Uterus (tissue), 4 donors: ENCODE results near the gene MATN3. TPM values are rescaled to one million over a fixed set of nuclear protein-coding genes. Genes with fewer than 3 reads are reported as not detected.
"Not testable (repeated sequence)": the region's sequence is repeated elsewhere in the genome, so short reads cannot be mapped to it uniquely, and the experiment has no call there.

Experiments used
- DNase-seq, 2 donors: peaks; one replicate each; pipeline ENCODE4 v3.0.0-alpha.2; 2019 to 2020
- H3K27ac ChIP-seq, 2 donors: fragments of 200-600 bp; sonication (generic); 1 replicate in 1 of 2; 2 replicates in 1 of 2; pipeline ENCODE4 v1.5.1; 2016 to 2018
- H3K27me3 ChIP-seq, 2 donors: fragments of 200-600 bp; sonication (generic); one replicate each; pipeline ENCODE4 v1.5.1; 2018 to 2019; ENCODE audit warnings: control low read depth in 1 of 2
- H3K36me3 ChIP-seq, 2 donors: fragments of 200-600 bp; sonication (generic); one replicate each; pipeline ENCODE4 v1.5.1; 2019; ENCODE audit warnings: control low read depth in 1 of 2
- H3K4me1 ChIP-seq, 2 donors: fragments of 200-600 bp; sonication (generic); one replicate each; pipeline ENCODE4 v1.5.1; 2018 to 2019; ENCODE audit warnings: control low read depth in 1 of 2
- H3K4me3 ChIP-seq, 2 donors: fragments of 200-600 bp; sonication (generic); 1 replicate in 1 of 2; 2 replicates in 1 of 2; pipeline ENCODE4 v1.5.1; 2018 to 2019; ENCODE audit warnings: mild to moderate bottlenecking in 1 of 2
- H3K9me3 ChIP-seq, 2 donors: fragments of 200-600 bp; sonication (generic); one replicate each; pipeline ENCODE4 v1.5.1; 2019; ENCODE audit warnings: control low read depth in 1 of 2
- CTCF ChIP-seq, 4 experiments: fragments of 200-600 bp in 2 of 4; fragments of 450-650 bp in 2 of 4; sonication (generic) in 2 of 4; IDR thresholded peaks; one replicate each; pipeline ENCODE4 v1.5.1; 2016 to 2019; ENCODE audit warnings: antibody characterized with exemption in 4 of 4, mild to moderate bottlenecking in 2 of 4, moderate library complexity in 1 of 4
- POLR2A ChIP-seq, 2 donors: fragments of 450-650 bp; IDR thresholded peaks; one replicate each; pipeline ENCODE4 v1.6.1; 2016; ENCODE audit warnings: antibody characterized with exemption in 2 of 2, mild to moderate bottlenecking in 1 of 2, moderate library complexity in 1 of 2
- intact Hi-C: fragments of 100-400 bp; cut with DNase I; formaldehyde crosslinking; loops from one replicate; pipeline ENCODE4 v1.15.1; 2023; ENCODE audit warnings: low total_unique reads
- total RNA-seq, 4 donors: library from RNA; depleted of rRNA in 3 of 4; stranded (reverse); fragments of >200 nt in 3 of 4; gene quantifications; one replicate each; pipeline versions ENCODE4 v1.1.0 to v1.2.4, GENCODE V29; 2014 to 2023
- donor health status: DM: yes; HTN: yes; CAD: no.

Gene MATN3
- total RNA-seq, 4 donors from 2014 or later: 1.2 to 2.1 (median 1.3) TPM

GRCh38 chr2:20050646-20051531 lies 38.4 kb upstream of the MATN3 start:
- intact Hi-C loops: no loop called here
- H3K27me3 ChIP-seq: no peaks in the 10 kb centered on the region
- no peaks in the 10 kb centered on the region for H3K9me3 ChIP-seq
- no peaks in the 10 kb centered on the region for H3K36me3 ChIP-seq
- DNase-seq: peak; percentile 47 to 66
- peaks cover under 1 to 4% of the 10 kb centered on the region in 2 donors for H3K4me1 ChIP-seq
- TF ChIP-seq CTCF (IDR thresholded peaks at IDR 0.05) (peak in 1 of 4 experiments; percentile 19), POLR2A (IDR thresholded peaks at IDR 0.05) (no peak)
- peak overlapping the region; percentile 74 to 76 for H3K4me3 ChIP-seq
- peak overlapping the region; percentile 95 to 98 for H3K27ac ChIP-seq

- no peaks in the 10 kb centered on the region for H3K27me3 ChIP-seq
- peak overlapping the region; percentile 74 to 76 for H3K4me3 ChIP-seq
- intact Hi-C loops: no loop called here
- DNase-seq: no peak
- H3K27ac ChIP-seq: peak overlapping the region; percentile 95 to 98
- TF ChIP-seq POLR2A (IDR thresholded peaks at IDR 0.05): peak in 1 of 2 donors; percentile 20
- TF ChIP-seq CTCF (IDR thresholded peaks at IDR 0.05): no peak
- H3K9me3 ChIP-seq: no peaks in the 10 kb centered on the region
- H3K36me3 ChIP-seq: no peaks in the 10 kb centered on the region
- H3K4me1 ChIP-seq: peaks cover 4 to 8% of the 10 kb centered on the region in 2 donors
Measured at GRCh38 chr2:20050104-20050645, 37.7 kb upstream of the MATN3 start.

GRCh38 chr2:20049637-20050036 lies 37.2 kb upstream of the MATN3 start:
- peak overlapping the region; percentile 95 to 98 for H3K27ac ChIP-seq
- DNase-seq: no peak

GRCh38 chr2:20048488-20049448 lies 36.3 kb upstream of the MATN3 start:
- Histone ChIP-seq H3K27me3 (no peaks in the 10 kb centered on the region), H3K4me3 (peak overlapping the region; percentile 74 to 76), H3K27ac (peak overlapping the region; percentile 95 to 98), H3K9me3 (no peaks in the 10 kb centered on the region), H3K4me1 (peaks cover 4 to 8% of the 10 kb centered on the region in 2 donors), H3K36me3 (no peaks in the 10 kb centered on the region)
- intact Hi-C loops: no loop called here
- DNase-seq: no peak
- TF ChIP-seq POLR2A (IDR thresholded peaks at IDR 0.05): no peak
- TF ChIP-seq CTCF (IDR thresholded peaks at IDR 0.05): no peak

More at GRCh38 chr2:20049637-20050036, 37.2 kb upstream of the MATN3 start:
- H3K27me3 ChIP-seq: no peaks in the 10 kb centered on the region
- no peak for TF ChIP-seq CTCF (IDR thresholded peaks at IDR 0.05)
- TF ChIP-seq POLR2A (IDR thresholded peaks at IDR 0.05): no peak
- peaks cover 4 to 8% of the 10 kb centered on the region in 2 donors for H3K4me1 ChIP-seq
- H3K9me3 ChIP-seq: no peaks in the 10 kb centered on the region
- intact Hi-C loops: no loop called here
- no peaks in the 10 kb centered on the region for H3K36me3 ChIP-seq
- peak overlapping the region; percentile 74 to 76 for H3K4me3 ChIP-seq

GRCh38 chr2:20045712-20046292 lies 33.3 kb upstream of the MATN3 start:
- peaks cover 12 to 15% of the 10 kb centered on the region in 2 donors for H3K4me1 ChIP-seq
- H3K27ac ChIP-seq: peak overlapping the region in 1 of 2 donors; percentile 44
- DNase-seq, H3K36me3 ChIP-seq, intact Hi-C loops, H3K4me3 ChIP-seq, H3K9me3 ChIP-seq, H3K27me3 ChIP-seq: not testable (repeated sequence)
